GM12878 (cell line): ENCODE measurements around the gene PERM1. TPM values are rescaled to one million over a fixed set of nuclear protein-coding genes. Genes with fewer than 3 reads are reported as not detected.
A peak's percentile ranks its signal among the peaks of the same experiment; 100 is the strongest.

ENCODE experiments used
- ATAC-seq: fragments of 200-7000 bp; cut with Tn5 transposase; 3 replicates; pipeline ENCODE4 v1.9.1; 2020; ENCODE audit warnings: mild to moderate bottlenecking, moderate library complexity
- BruUV-seq: library from RNA; stranded (reverse); fragments of 400-500 nt; replicated peaks from 2 replicates; lab custom pipeline; 2021; lab: Mats Ljungman, UMichigan
- CTCF ChIA-PET: fragments of 300-600 bp; sonication (Branson Sonifier 250); formaldehyde crosslinking; extraction: SDS; loops from one replicate; lab custom pipeline; 2021; ENCODE audit warnings: inconsistent platforms; lab: Yijun Ruan, JAX
- POLR2A ChIA-PET: fragments of 350-600 bp; formaldehyde crosslinking; extraction: SDS; loops from one replicate; lab custom pipeline; 2021; ENCODE audit warnings: inconsistent platforms; lab: Charles Lee
- RAD21 ChIA-PET: fragments of 300-600 bp; sonication (Branson Sonifier 250); formaldehyde crosslinking; loops from one replicate; lab custom pipeline; 2023; ENCODE audit warnings: antibody characterized with exemption; ENCODE audit not compliant: unreplicated experiment; lab: Charles Lee
- SMC1A ChIA-PET: fragments of 300-600 bp; sonication (Branson Sonifier 250); formaldehyde crosslinking; loops from one replicate; lab custom pipeline; 2023; ENCODE audit not compliant: unreplicated experiment, uncharacterized antibody; lab: Charles Lee
- DNase-seq: peaks from one replicate; pipeline ENCODE4 v3.0.0-alpha.2; 2011; ENCODE audit warnings: low read depth, low spot score
- FAIRE-seq: peaks from 3 replicates; lab custom pipeline; 2011; peaks lifted over from hg19 to GRCh38; lab: Jason Lieb, UNC
- H2AFZ ChIP-seq: 2 replicates; pipeline ENCODE4 v1.6.0; 2011; ENCODE audit warnings: low read depth, low read length, control low read depth; ENCODE audit not compliant: control insufficient read depth
- H3K27ac ChIP-seq: 2 replicates; pipeline ENCODE4 v1.5.1; 2011; ENCODE audit warnings: control low read depth; ENCODE audit not compliant: control insufficient read depth, insufficient read depth
- H3K27me3 ChIP-seq, 2 experiments: replicated peaks in 1 of 2; 2 replicates each; pipeline versions ENCODE4 v1.6.0 to v1.6.1; 2011; ENCODE audit warnings: low read length in 1 of 2; ENCODE audit not compliant: control insufficient read depth in 2 of 2, insufficient read depth in 2 of 2
- H3K36me3 ChIP-seq, 2 experiments: 2 replicates each; pipeline ENCODE4 v1.5.1; 2011; ENCODE audit warnings: low read length in 1 of 2; ENCODE audit not compliant: control insufficient read depth in 2 of 2, insufficient read depth in 2 of 2
- H3K4me1 ChIP-seq: 2 replicates; pipeline ENCODE4 v1.6.1; 2011; ENCODE audit warnings: mild to moderate bottlenecking, low read length, moderate library complexity, mixed read lengths; ENCODE audit not compliant: control insufficient read depth, insufficient read depth
- H3K4me2 ChIP-seq: 2 replicates; pipeline ENCODE4 v1.6.0; 2011; ENCODE audit warnings: control low read depth; ENCODE audit not compliant: control insufficient read depth, insufficient read depth
- H3K4me3 ChIP-seq: fragments of 200-600 bp; sonication (generic); 2 replicates; pipeline ENCODE4 v1.5.1; 2016
- H3K79me2 ChIP-seq: 2 replicates; pipeline ENCODE4 v1.6.0; 2011; ENCODE audit warnings: low read length; ENCODE audit not compliant: control insufficient read depth, insufficient read depth
- H3K9ac ChIP-seq: 2 replicates; pipeline ENCODE4 v1.8.0; 2011; ENCODE audit warnings: low read length, control low read depth, mixed read lengths; ENCODE audit not compliant: control insufficient read depth, insufficient read depth
- H3K9me3 ChIP-seq: replicated peaks from 3 replicates; pipeline ENCODE4 v1.5.1; 2011; ENCODE audit warnings: mild to moderate bottlenecking, low read length; ENCODE audit not compliant: control insufficient read depth, insufficient read depth
- H4K20me1 ChIP-seq: 2 replicates; pipeline ENCODE4 v1.6.0; 2011; ENCODE audit not compliant: control insufficient read depth, insufficient read depth
- BHLHE40 ChIP-seq, 2 experiments: fragments of 450-650 bp in 1 of 2; IDR thresholded peaks; 2 replicates each; pipeline ENCODE4 v1.6.1; 2011 to 2017; ENCODE audit warnings: low read depth in 2 of 2, borderline replicate concordance in 1 of 2, improper control_type of control experiment in 1 of 2, low read length in 1 of 2, mild to moderate bottlenecking in 1 of 2
- CHD2 ChIP-seq: IDR thresholded peaks from 2 replicates; pipeline ENCODE4 v1.6.1; 2011; ENCODE audit warnings: low read depth, low read length, improper control_type of control experiment, borderline replicate concordance
- HDGF ChIP-seq: fragments of 450-650 bp; IDR thresholded peaks from 2 replicates; pipeline ENCODE4 v1.6.1; 2016; ENCODE audit warnings: antibody characterized with exemption
- NBN ChIP-seq: fragments of 450-650 bp; IDR thresholded peaks from 2 replicates; pipeline ENCODE4 v1.6.1; 2016
- NFYB ChIP-seq: IDR thresholded peaks from 2 replicates; pipeline ENCODE4 v1.6.1; 2011; ENCODE audit warnings: low read depth, mild to moderate bottlenecking, low read length, improper control_type of control experiment, moderate library complexity; ENCODE audit not compliant: insufficient read depth
- RELA ChIP-seq: fragments of 450-650 bp; IDR thresholded peaks from 2 replicates; pipeline ENCODE4 v1.8.0; 2014; ENCODE audit warnings: borderline replicate concordance; ENCODE audit not compliant: partially characterized antibody
- ZNF24 ChIP-seq: fragments of 450-650 bp; IDR thresholded peaks from 2 replicates; pipeline ENCODE4 v1.6.1; 2017; ENCODE audit warnings: antibody characterized with exemption, mild to moderate bottlenecking
- WGBS: methylation state at CpG from one replicate; pipeline ENCODE4 v1.1.6; 2016; ENCODE audit warnings: low lambda C conversion rate; ENCODE audit not compliant: insufficient replicate concordance, insufficient coverage; ENCODE audit errors: missing lambda C conversion rate; 5-methylcytosine and 5-hydroxymethylcytosine counted together
- in situ Hi-C: fragments of 300-500 bp; cut with MboI; formaldehyde crosslinking; loops from 9 replicates; pipeline ENCODE4 v1.14.3; 2018; ENCODE audit warnings: mixed read lengths
- intact Hi-C: fragments of 100-400 bp; cut with micrococcal nuclease; formaldehyde crosslinking; loops from one replicate; pipeline ENCODE4 v1.14.2; 2022; ENCODE audit not compliant: unreplicated experiment
- polyA plus RNA-seq, 11 experiments: library from polyadenylated mRNA; depleted of rRNA in 4 of 11; unstranded in 6 of 11; stranded (reverse) in 5 of 11; fragments of >200 nt; fragmentation: Nextera tagmentation in 4 of 11; fragmentation: Illumina TruSeq in 1 of 11; extraction: Ambion mirVana in 4 of 11; extraction: Trizol in 1 of 11; gene quantifications; 1 replicate in 1 of 11; 2 replicates in 10 of 11; pipeline versions ENCODE4 v1.2.1 to v1.2.3, GENCODE V29; 2011 to 2016; ENCODE audit warnings: inconsistent platforms in 2 of 11, missing spikeins in 2 of 11, low read depth in 1 of 11
- total RNA-seq, 4 experiments: library from RNA; depleted of rRNA in 3 of 4; stranded (reverse); fragments of >200 nt in 3 of 4; fragmentation: Illumina TruSeq in 1 of 4; extraction: Trizol in 1 of 4; gene quantifications; 2 replicates each; pipeline versions ENCODE4 v1.2.1 to v1.2.3, GENCODE V29; 2013 to 2021
- TF ChIP-seq, protein P1 (sequence below): IDR thresholded peaks from 2 replicates; pipeline ENCODE4 v1.6.1; 2011; ENCODE audit warnings: low read depth, low read length, improper control_type of control experiment, borderline replicate concordance
- TF ChIP-seq, protein P2 (sequence below): fragments of 450-650 bp; IDR thresholded peaks from 2 replicates; pipeline ENCODE4 v1.6.1; 2018; ENCODE audit warnings: borderline replicate concordance, mild to moderate bottlenecking; ENCODE audit not compliant: partially characterized antibody
- TF ChIP-seq, protein P3 (sequence below): fragments of 450-650 bp; IDR thresholded peaks from 2 replicates; pipeline ENCODE4 v1.6.1; 2016; ENCODE audit warnings: mild to moderate bottlenecking
- TF ChIP-seq, protein P4 (sequence below), 3 experiments: IDR thresholded peaks in 2 of 3; conservative IDR thresholded peaks in 1 of 3; 2 replicates each; pipeline ENCODE4 v1.5.1; 2011; ENCODE audit warnings: low read depth in 3 of 3, low read length in 3 of 3, mild to moderate bottlenecking in 3 of 3, control low read depth in 2 of 3, moderate library complexity in 2 of 3, inconsistent platforms in 1 of 3, mixed read lengths in 1 of 3; ENCODE audit not compliant: control insufficient read depth in 2 of 3, insufficient read depth in 1 of 3; ENCODE audit errors: extremely low read depth in 1 of 3

The PERM1 gene
- total and polyA plus RNA-seq, 10 of the 15 experiments (the other 5 are each of a cell fraction or from before 2014, with no cell fraction given): not detected

DNA sequence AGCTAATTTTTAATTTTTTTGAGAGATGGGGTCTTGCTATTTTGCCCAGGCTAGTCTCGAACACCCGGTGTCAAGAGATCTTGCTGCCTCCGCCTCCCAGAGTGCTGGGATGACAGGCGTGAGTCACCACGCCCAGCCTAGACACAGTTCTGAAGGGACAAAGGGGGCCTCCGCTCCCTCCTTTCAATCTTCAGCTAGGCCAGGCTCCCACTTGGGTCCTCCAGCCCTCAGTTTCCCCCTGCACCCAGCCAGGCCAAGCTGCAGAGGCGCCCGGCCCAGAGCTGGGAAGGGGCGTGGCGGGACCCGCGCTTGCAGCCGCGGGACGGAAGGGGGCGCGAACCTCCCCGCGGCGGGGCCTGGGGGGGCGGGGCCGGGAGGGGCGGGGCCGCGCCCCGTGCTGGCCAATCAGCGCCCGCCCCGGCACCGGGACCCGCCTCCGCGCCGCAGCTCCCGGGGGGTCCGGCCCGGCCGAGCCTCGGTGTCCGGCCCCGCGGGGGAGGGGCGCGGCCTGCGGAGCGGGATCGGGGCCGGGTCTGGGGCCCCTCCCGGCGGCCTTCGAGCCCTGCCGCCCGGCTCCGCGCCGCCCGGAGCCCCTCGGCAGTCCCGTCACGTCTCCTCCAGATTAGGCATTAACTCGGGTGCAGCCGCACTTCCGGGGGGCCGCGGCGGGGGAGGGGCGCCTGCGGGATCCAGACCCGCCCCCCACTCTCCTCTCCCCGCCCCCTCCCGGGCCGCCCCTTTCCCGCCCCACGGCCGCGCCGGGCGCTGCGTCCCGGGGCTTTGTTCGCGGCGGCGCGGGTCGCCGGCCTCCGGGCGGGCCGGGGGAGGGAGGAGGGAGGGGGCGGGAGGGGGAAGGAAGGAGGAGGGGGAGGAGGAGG lies 37.5 kb upstream of the PERM1 start:
- Histone ChIP-seq H3K79me2 (peaks cover 13% of the 10 kb centered on the region), H3K36me3 (no peaks in the 10 kb centered on the region), H3K27ac (peak overlapping the region; percentile 65), H3K27me3 (no peaks in the 10 kb centered on the region), H2AFZ (no peak overlapping the region; the same call in 1 of the 2 replicates), H3K9me3 (no peaks in the 10 kb centered on the region), H3K4me3 (no peak overlapping the region), H3K9ac (peak overlapping the region; percentile 54; the same call in 1 of the 2 replicates), H3K4me1 (peaks cover 14% of the 10 kb centered on the region), H3K4me2 (no peak overlapping the region), H4K20me1 (no peaks in the 10 kb centered on the region)
- DNase-seq (no peak), FAIRE-seq (peak; percentile 18), ATAC-seq (peak; percentile 64)
- WGBS: 7% methylated on average over 13 of the region's 91 CpGs
- POLR2A ChIA-PET: interaction anchor here (0.7 to 2.1 kb wide), 3 partner anchors 14 to 27 kb away, joined by 3 to 6 read pairs (median 4); no protein-coding TSS in a partner anchor
- intact Hi-C loops (loop anchor here (5.0 kb wide), 1 partner anchor 43 kb away; no protein-coding TSS in a partner anchor), in situ Hi-C loops (no loop called here)
- CTCF ChIA-PET: interaction anchor here (0.8 to 7.4 kb wide), 8 partner anchors 13 to 352 kb away, joined by 3 to 68 read pairs (median 6); no protein-coding TSS in a partner anchor
- RAD21 ChIA-PET: interaction anchor here (0.7 to 3.5 kb wide), 15 partner anchors 12 to 231 kb away, joined by 3 to 28 read pairs (median 3); no protein-coding TSS in a partner anchor
- SMC1A ChIA-PET: interaction anchor here (0.7 to 1.3 kb wide), 4 partner anchors 12 to 45 kb away, joined by 3 to 4 read pairs (median 3); no protein-coding TSS in a partner anchor
- BruUV-seq: no TSS peak
- TF ChIP-seq BHLHE40 (IDR thresholded peaks at IDR 0.05; ENCODE audit: borderline replicate concordance in 1 of 2, low read depth in 2 of 2, low read length in 1 of 2) (peak in 1 of 2 experiments; percentile 55; a peak in 2 of 4 replicates), CHD2 (peak; percentile 19; the same call in 1 of the 2 replicates), HDGF (peak; percentile 61; the same call in 1 of the 2 replicates), RELA (no peak), ZNF24 (no peak), NFYB (peak; percentile 52; the same call in 1 of the 2 replicates), NBN (peak; percentile 43; the same call in 1 of the 2 replicates)
- TF ChIP-seq, protein P1, sequence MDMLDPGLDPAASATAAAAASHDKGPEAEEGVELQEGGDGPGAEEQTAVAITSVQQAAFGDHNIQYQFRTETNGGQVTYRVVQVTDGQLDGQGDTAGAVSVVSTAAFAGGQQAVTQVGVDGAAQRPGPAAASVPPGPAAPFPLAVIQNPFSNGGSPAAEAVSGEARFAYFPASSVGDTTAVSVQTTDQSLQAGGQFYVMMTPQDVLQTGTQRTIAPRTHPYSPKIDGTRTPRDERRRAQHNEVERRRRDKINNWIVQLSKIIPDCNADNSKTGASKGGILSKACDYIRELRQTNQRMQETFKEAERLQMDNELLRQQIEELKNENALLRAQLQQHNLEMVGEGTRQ: no peak
- TF ChIP-seq, protein P2, sequence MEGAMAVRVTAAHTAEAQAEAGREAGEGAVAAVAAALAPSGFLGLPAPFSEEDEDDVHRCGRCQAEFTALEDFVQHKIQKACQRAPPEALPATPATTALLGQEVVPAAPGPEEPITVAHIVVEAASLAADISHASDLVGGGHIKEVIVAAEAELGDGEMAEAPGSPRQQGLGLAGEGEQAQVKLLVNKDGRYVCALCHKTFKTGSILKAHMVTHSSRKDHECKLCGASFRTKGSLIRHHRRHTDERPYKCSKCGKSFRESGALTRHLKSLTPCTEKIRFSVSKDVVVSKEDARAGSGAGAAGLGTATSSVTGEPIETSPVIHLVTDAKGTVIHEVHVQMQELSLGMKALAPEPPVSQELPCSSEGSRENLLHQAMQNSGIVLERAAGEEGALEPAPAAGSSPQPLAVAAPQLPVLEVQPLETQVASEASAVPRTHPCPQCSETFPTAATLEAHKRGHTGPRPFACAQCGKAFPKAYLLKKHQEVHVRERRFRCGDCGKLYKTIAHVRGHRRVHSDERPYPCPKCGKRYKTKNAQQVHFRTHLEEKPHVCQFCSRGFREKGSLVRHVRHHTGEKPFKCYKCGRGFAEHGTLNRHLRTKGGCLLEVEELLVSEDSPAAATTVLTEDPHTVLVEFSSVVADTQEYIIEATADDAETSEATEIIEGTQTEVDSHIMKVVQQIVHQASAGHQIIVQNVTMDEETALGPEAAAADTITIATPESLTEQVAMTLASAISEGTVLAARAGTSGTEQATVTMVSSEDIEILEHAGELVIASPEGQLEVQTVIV: no peak
- TF ChIP-seq, protein P3, sequence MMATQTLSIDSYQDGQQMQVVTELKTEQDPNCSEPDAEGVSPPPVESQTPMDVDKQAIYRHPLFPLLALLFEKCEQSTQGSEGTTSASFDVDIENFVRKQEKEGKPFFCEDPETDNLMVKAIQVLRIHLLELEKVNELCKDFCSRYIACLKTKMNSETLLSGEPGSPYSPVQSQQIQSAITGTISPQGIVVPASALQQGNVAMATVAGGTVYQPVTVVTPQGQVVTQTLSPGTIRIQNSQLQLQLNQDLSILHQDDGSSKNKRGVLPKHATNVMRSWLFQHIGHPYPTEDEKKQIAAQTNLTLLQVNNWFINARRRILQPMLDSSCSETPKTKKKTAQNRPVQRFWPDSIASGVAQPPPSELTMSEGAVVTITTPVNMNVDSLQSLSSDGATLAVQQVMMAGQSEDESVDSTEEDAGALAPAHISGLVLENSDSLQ: peak; percentile 35
- TF ChIP-seq, protein P4, sequence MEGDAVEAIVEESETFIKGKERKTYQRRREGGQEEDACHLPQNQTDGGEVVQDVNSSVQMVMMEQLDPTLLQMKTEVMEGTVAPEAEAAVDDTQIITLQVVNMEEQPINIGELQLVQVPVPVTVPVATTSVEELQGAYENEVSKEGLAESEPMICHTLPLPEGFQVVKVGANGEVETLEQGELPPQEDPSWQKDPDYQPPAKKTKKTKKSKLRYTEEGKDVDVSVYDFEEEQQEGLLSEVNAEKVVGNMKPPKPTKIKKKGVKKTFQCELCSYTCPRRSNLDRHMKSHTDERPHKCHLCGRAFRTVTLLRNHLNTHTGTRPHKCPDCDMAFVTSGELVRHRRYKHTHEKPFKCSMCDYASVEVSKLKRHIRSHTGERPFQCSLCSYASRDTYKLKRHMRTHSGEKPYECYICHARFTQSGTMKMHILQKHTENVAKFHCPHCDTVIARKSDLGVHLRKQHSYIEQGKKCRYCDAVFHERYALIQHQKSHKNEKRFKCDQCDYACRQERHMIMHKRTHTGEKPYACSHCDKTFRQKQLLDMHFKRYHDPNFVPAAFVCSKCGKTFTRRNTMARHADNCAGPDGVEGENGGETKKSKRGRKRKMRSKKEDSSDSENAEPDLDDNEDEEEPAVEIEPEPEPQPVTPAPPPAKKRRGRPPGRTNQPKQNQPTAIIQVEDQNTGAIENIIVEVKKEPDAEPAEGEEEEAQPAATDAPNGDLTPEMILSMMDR (IDR thresholded peaks at IDR 0.05 in 2 of 3, conservative IDR thresholded peaks at IDR 0.05 in 1 of 3; ENCODE audit: control insufficient read depth in 2 of 3, extremely low read depth in 1 of 3, insufficient read depth in 1 of 3, low read depth in 3 of 3, low read length in 3 of 3): peak; percentile 31 to 60 (median 59)
